ENCODE results near the gene MOGAT1.

GRCh38 chr2:222673273-222673672 lies 1.8 kb downstream of the MOGAT1 start:
- TF ChIP-seq AEBP2 (tag by site-specific recombination; IDR thresholded peaks at IDR 0.05; ENCODE audit: borderline replicate concordance) (no peak), CTCF (tag by site-specific recombination; IDR thresholded peaks at IDR 0.05) (no peak), ATF2 (tag by site-specific recombination; IDR thresholded peaks at IDR 0.05; ENCODE audit: low read depth) (no peak), ZNF792 (tag by site-specific recombination; IDR thresholded peaks at IDR 0.05) (no peak), ZNF580 (tag by site-specific recombination; IDR thresholded peaks at IDR 0.05) (no peak), ZBTB8A (tag by site-specific recombination; IDR thresholded peaks at IDR 0.05) (no peak), ZBTB10 (tag by site-specific recombination; IDR thresholded peaks at IDR 0.05) (no peak), ZNF214 (tag by site-specific recombination; IDR thresholded peaks at IDR 0.05; ENCODE audit: borderline replicate concordance) (no peak)

All from HEK293 (cell line).